GM19025 (cell line): ENCODE data around the gene RAMP3.
"Not testable (repeated sequence)": the region's sequence is repeated elsewhere in the genome, so short reads cannot be mapped to it uniquely, and the experiment has no call there.

Source experiments
- ATAC-seq: cut with Tn5 transposase; IDR thresholded peaks from one replicate; pipeline ENCODE4 v1.9.1; 2021; ENCODE audit warnings: mild to moderate bottlenecking, low read depth, moderate library complexity; ENCODE audit not compliant: unreplicated experiment

RAMP3 gene

DNA sequence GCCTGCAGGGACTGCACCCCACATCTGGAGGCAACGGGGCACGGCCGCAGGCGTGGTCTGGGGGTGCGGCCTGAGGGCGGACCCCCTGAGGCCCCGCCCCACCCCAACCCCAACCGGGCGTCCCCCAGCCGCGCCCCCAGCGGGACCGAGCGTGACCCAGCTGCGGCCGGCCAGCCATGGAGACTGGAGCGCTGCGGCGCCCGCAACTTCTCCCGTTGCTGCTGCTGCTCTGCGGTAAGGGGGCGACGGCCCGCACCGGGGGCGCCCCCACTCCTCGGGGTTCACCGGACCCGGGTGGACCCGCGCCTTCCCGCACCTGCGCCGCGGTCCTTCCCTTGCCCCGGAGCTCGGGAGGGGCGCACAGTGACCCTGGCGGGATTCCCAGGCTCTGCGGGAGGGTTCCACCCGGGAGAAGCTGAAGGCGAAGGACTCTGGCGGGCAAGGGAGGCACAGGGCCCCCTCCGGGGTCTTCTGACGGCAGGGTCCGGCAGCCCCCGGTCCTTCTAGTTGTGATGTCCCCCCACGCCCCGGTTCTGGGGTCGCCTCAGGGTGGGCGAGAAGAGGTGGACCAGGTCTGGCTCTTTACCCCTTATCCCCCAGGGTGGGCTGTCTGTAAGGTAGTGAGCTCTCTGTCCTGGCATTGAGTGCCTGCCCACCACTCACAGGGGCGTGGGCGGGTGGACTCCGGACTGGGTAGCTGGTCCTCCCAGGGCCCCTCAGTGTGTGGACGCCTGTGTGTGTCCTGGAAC lies at the start of gene RAMP3:
TSS of gene RAMP3 (plus strand) at position 139 of the 749 bp plus-strand sequence. CDS start at position 177, 38 bp downstream.
- no peak for ATAC-seq

GRCh38 chr7:45108863-45109262 lies 48.7 kb upstream of the RAMP3 start:
- ATAC-seq, result no peak

DNA sequence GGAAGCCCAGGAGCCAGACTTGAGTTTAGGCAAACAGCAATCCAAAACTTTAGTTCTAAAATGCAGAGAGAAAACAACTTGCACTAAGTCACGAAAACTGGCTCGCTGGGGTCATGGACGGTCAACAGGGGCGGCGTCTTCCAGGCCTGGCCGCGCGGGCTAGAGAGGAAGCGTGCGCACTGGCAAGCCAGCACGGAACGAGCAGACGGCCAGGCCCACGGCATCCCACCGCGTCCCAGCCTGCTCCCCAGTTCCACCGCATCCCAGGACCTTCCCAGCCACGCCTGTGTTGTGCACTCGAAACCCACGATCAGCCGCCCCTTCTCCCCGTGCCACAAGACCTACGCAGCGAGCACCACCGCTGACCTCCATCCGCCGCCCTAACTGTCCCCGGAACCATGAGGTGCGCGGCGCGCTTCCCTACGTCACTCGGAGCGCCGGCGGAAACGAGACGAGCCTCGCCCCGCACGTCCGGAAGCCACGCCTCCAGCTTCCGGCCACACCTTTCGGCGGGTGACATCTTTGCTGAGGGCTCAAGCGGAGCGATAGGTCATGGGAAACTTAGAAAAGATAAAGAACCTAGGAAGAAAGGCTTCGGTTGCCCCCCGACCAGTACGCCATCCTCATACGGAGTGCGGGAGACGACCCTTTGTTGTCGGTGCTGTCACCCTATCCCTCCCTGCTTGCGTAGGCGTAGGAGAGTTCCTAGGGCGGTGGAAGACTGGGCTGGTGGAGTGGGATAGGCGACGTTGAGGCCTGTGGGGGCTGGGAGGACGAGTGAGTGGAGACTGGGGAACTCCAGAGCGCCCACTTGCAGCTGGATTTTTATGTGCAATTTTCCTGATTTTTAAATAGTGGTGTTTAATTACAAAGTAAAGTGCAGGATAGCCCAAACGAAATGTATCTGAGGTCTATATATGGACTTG lies 46.0 kb upstream of the RAMP3 start, which contains the start of gene TBRG4:
TSS of gene TBRG4 (minus strand) at position 400 of the 926 bp plus-strand sequence. CDS start 2,460 bp downstream, outside the sequence.
- ATAC-seq, result peak; percentile 97

- ATAC-seq, result no peak
These were observed 44.9 kb upstream of the RAMP3 start for GRCh38 chr7:45112648-45113047.

GRCh38 chr7:45114257-45114656 lies 43.3 kb upstream of the RAMP3 start:
- not testable (repeated sequence) for ATAC-seq

DNA sequence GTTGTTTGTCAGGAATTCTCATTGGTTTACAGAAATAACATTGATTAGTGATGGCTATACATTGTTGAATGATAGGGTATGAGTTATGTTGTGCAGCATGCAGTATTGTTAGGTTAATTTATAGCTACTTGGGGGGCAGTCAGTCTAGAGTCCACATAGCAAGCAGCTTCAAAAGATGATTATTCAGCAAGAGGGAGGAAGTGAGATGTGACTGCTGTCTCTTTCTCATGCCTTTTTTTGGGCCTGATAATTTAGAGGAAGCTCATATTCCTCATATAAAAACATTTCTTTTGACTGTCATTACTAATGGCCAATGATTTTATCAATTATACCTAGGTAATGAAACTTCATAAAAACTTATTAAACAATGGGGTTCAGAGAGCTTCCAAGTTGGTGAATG lies 42.7 kb upstream of the RAMP3 start:
- no peak for ATAC-seq

- ATAC-seq, result no peak
These were observed 41.5 kb upstream of the RAMP3 start for GRCh38 chr7:45116048-45116447.

GRCh38 chr7:45117582-45117981 lies 40.0 kb upstream of the RAMP3 start:
- ATAC-seq, result no peak

GRCh38 chr7:45118292-45118691 lies 39.3 kb upstream of the RAMP3 start:
- ATAC-seq, result no peak

DNA sequence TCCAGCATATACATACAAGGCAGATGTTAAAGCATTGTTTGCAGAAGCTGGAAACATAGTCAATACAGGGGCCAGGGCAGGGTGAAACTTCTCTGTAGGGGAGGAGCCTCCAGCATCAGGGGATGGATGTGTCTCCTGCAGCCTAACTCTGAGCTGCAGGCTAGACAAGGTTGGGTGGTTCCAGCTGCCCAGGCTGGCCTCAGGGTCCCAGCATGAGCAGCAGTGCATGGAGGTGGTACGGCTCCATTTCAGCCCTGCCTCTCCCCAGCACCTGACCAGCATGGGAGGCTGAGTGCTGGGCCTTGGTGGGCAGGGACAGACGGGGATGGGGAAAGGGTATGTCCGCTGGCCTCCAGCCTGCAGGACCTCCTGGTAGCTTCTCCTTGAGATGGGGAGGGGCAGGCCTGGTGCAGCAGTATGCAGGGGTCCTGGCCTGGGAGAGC lies 38.7 kb upstream of the RAMP3 start:
- ATAC-seq, result no peak

DNA sequence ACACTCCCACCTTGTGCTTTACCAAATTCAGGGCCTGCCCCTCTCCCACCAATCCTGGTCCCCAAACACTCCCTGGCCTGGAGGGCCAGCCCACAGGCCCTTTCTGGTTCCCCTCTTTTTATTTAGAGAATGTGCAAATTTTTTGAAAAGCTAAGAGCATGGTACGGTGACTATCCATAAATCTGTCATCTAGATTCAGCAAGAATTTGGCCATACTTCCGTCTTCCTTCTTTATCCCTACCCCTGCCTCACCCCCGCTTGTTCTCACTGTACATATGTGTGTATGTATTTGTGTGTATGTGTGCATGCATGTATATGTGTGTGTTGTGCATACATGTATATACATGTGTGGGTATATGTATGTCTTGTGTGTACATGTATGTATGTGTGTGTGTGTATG lies 38.0 kb upstream of the RAMP3 start:
- no peak for ATAC-seq

- no peak for ATAC-seq
These were observed 34.4 kb upstream of the RAMP3 start for GRCh38 chr7:45122975-45123860.

DNA sequence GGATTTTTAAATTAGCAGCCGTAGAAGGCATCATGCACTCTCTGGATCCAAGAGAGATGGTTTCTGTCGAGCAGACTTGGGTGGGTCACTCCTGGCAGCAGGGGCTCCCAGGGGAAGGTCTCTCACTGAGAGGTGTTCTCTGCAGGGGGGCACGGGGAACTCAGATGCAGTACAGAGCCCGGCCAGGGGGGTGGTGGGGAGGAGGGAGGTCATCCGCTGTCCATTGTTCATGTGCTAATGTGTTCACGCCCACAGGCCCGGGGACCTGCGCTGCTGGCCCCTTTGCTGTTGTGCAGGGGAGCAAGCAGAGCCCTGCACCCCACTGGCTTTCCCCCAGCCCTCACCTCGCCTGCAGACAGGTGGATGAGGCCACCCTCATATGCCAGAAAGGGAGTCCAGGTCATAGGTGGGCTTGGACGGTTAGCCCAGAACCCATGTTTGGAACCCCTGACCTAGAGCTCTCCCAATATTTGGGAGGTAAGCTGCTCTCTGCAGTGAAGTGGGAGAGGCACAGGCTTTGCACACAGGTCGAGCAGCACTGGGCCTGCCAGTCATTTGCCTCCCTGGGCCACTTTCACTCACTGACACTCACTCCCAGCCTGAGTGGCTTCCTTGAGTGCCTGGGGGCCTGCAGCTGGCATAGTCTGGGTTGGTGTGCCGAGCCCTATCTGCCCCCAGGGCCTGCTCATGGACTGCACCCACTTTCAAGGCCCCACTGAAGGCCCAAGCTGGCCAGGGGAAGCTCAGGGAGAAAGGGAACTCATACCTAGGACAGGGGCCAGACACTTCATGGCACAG lies 33.5 kb upstream of the RAMP3 start:
- no peak for ATAC-seq

GRCh38 chr7:45125193-45125904 lies 32.2 kb upstream of the RAMP3 start:
- no peak for ATAC-seq

GRCh38 chr7:45126201-45126600 lies 31.4 kb upstream of the RAMP3 start:
- ATAC-seq, result no peak

GRCh38 chr7:45126920-45127319 lies 30.7 kb upstream of the RAMP3 start:
- no peak for ATAC-seq

DNA sequence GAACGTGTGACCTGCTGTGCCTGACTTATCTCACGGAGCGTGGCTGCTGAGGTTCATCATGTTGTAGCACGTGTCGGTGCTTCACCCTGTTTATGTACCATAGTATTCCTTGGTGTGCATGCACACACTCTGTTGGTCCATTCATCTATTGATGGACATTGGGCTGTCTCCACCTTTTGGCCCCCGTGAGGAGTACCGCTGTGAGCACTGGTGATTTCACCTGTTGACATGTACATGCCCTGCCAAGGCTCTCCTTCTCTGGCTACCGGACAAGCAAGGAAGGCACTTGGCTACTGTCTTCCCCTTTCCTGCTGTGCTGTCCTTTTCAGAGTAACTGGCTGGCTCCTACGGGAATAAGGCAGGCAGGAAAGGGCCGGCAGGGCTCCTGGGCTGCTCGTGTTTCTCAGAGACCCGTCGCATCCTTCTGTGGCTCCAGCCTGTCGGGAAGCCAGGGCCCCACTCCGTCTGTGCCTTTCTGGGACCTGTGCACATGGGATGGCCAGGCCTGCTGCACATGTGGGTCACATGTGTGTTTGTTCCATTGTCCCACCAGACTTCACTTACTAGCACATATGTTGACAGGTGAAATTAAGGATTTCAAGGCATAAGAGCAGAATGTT lies 28.3 kb upstream of the RAMP3 start:
- no peak for ATAC-seq

- no peak for ATAC-seq
These were observed 27.7 kb upstream of the RAMP3 start for GRCh38 chr7:45129906-45130305.

- ATAC-seq, result no peak
These were observed 26.7 kb upstream of the RAMP3 start for GRCh38 chr7:45130910-45131309.
